ENCODE measurements around the gene MED28.

DNA sequence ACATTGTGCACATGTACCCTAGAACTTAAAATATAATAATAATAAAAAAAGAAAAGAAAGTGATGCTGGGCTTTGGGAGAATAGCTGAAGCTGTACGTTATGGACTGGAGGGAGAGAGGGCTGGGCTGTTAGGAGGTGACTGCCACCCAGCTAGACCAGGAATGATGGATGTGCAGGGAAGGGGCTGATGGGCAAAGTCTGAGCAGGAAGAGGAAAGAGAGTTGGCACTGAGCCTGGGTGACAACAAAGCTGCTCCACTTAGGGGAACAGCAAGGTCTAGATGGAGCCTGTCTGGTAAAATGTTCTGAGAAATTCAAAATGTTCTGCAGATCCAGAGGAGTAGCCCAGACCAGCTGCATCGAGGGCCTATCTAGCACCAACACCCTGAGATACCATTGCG is 32.3 kb downstream of the MED28 start:
- no peak for TF ChIP-seq ZBTB21 (CRISPR knock-in tag; IDR thresholded peaks at IDR 0.05; ENCODE audit: borderline replicate concordance)
- TF ChIP-seq SP1 (CRISPR knock-in tag; conservative IDR thresholded peaks at IDR 0.05) = no peak
